HepG2 (cell line): ENCODE measurements around the gene HEY2. TPM values are rescaled to one million over a fixed set of nuclear protein-coding genes. Genes with fewer than 3 reads are reported as not detected.

ENCODE experiments used
- BRD4 ChIP-seq: sonication (generic); formaldehyde crosslinking; IDR thresholded peaks from 2 replicates; pipeline ENCODE4 v1.4.0; 2020; ENCODE audit warnings: missing genetic modification reagents
- HOXA3 ChIP-seq: sonication (generic); formaldehyde crosslinking; IDR thresholded peaks from 2 replicates; pipeline ENCODE4 v1.5.0; 2020; ENCODE audit warnings: missing genetic modification reagents
- KLF11 ChIP-seq: IDR thresholded peaks from 2 replicates; pipeline ENCODE4 v1.6.1; 2016; ENCODE audit warnings: missing compliant biosample characterization
- MTERF4 ChIP-seq: sonication (generic); formaldehyde crosslinking; IDR thresholded peaks from 2 replicates; pipeline ENCODE4 v1.8.0; 2023; ENCODE audit warnings: mild to moderate bottlenecking, missing genetic modification reagents
- RERE ChIP-seq: IDR thresholded peaks from 2 replicates; pipeline ENCODE4 v1.6.1; 2016; ENCODE audit warnings: low read depth, missing genetic modification reagents, missing compliant biosample characterization
- TOE1 ChIP-seq: sonication (generic); formaldehyde crosslinking; IDR thresholded peaks from 2 replicates; pipeline ENCODE4 v1.4.0; 2020; ENCODE audit warnings: mild to moderate bottlenecking, missing genetic modification reagents
- ZFP36L2 ChIP-seq: sonication (generic); formaldehyde crosslinking; IDR thresholded peaks from 2 replicates; pipeline ENCODE4 v1.4.0; 2020; ENCODE audit warnings: missing genetic modification reagents
- ZFP90 ChIP-seq: sonication (generic); formaldehyde crosslinking; IDR thresholded peaks from 2 replicates; pipeline ENCODE4 v1.8.0; 2022; ENCODE audit warnings: missing genetic modification reagents, mild to moderate bottlenecking, inconsistent platforms, borderline replicate concordance
- ZNF281 ChIP-seq: sonication (generic); formaldehyde crosslinking; IDR thresholded peaks from 2 replicates; pipeline ENCODE4 v1.4.0; 2020; ENCODE audit warnings: missing genetic modification reagents, borderline replicate concordance
- ZNF317 ChIP-seq: sonication (generic); formaldehyde crosslinking; IDR thresholded peaks from 2 replicates; pipeline ENCODE4 v1.5.0; 2020; ENCODE audit warnings: mild to moderate bottlenecking, missing genetic modification reagents
- ZNF354B ChIP-seq: sonication (generic); formaldehyde crosslinking; IDR thresholded peaks from 2 replicates; pipeline ENCODE4 v1.8.0; 2022; ENCODE audit warnings: mild to moderate bottlenecking, missing genetic modification reagents
- ZNF503 ChIP-seq: sonication (generic); formaldehyde crosslinking; IDR thresholded peaks from 2 replicates; pipeline ENCODE4 v1.4.0; 2020; ENCODE audit warnings: missing genetic modification reagents
- ZNF512B ChIP-seq: sonication (generic); formaldehyde crosslinking; IDR thresholded peaks from 2 replicates; pipeline ENCODE4 v1.5.1; 2020; ENCODE audit warnings: missing genetic modification reagents, mild to moderate bottlenecking, borderline replicate concordance
- polyA plus RNA-seq, 8 experiments: library from polyadenylated mRNA; depleted of rRNA in 3 of 8; stranded (reverse) in 7 of 8; unstranded in 1 of 8; fragments of >200 nt; fragmentation: Illumina TruSeq in 4 of 8; extraction: Trizol in 4 of 8; gene quantifications; 2 replicates each; pipeline versions ENCODE4 v1.2.1 to v1.2.3, GENCODE V29; 2011 to 2016; ENCODE audit warnings: low read depth in 4 of 8, missing spikeins in 1 of 8, mixed read lengths in 1 of 8; ENCODE audit not compliant: insufficient read depth in 1 of 8
- total RNA-seq, 5 experiments: library from RNA; depleted of rRNA; stranded (reverse); fragments of >200 nt; fragmentation: Illumina TruSeq; extraction: Trizol; gene quantifications; 2 replicates each; pipeline ENCODE4 v1.2.3, GENCODE V29; 2016; ENCODE audit warnings: low read depth in 1 of 5

The HEY2 gene
- total and polyA plus RNA-seq, 2 of the 13 experiments (the other 11 are each of a cell fraction or from before 2014, with no cell fraction given): 0.04 TPM

- no peak for TF ChIP-seq RERE (CRISPR knock-in tag)
- peak; percentile 72 for TF ChIP-seq BRD4 (CRISPR knock-in tag)
- peak; percentile 97; the same call in 1 of the 2 replicates for TF ChIP-seq ZNF354B (CRISPR knock-in tag)
- peak; percentile 74; the same call in 1 of the 2 replicates for TF ChIP-seq KLF11 (CRISPR knock-in tag)
- TF ChIP-seq TOE1 (CRISPR knock-in tag): no peak
- TF ChIP-seq ZNF512B (CRISPR knock-in tag): 0 out of 2 replicates have a peak, but pooled peaks have one; percentile 17
- peak; percentile 65; the same call in 1 of the 2 replicates for TF ChIP-seq ZNF317 (CRISPR knock-in tag)
- TF ChIP-seq HOXA3 (CRISPR knock-in tag): 0 out of 2 replicates have a peak, but pooled peaks have one; percentile 0
- TF ChIP-seq ZNF503: no peak
- TF ChIP-seq ZNF281 (CRISPR knock-in tag): 0 out of 2 replicates have a peak, but pooled peaks have one; percentile 15
- TF ChIP-seq MTERF4 (CRISPR knock-in tag): peak; percentile 49; the same call in 1 of the 2 replicates
- 0 out of 2 replicates have a peak, but pooled peaks have one; percentile 5 for TF ChIP-seq ZFP90 (CRISPR knock-in tag)
- no peak for TF ChIP-seq ZFP36L2
These were observed 40.3 kb downstream of the HEY2 start (continued) for GRCh38 chr6:125789576-125790357.
